Measurements from ENCODE around the gene HRAS.

The HRAS gene

GRCh38 chr11:494761-495536, 40.4 kb downstream of the HRAS start:
- TF ChIP-seq SIN3A (IDR thresholded peaks at IDR 0.05; ENCODE audit: borderline replicate concordance, insufficient read depth, low read length) (no peak), FOXP2 (optimal IDR thresholded peaks at IDR 0.05; ENCODE audit: borderline replicate concordance, extremely low read depth, extremely low read length, insufficient read depth) (peak; percentile 13)

GRCh38 chr11:492427-493226, 42.7 kb downstream of the HRAS start:
- TF ChIP-seq TAF1 (IDR thresholded peaks at IDR 0.05; ENCODE audit: borderline replicate concordance, insufficient read depth, low read length) = no peak
- no peak for TF ChIP-seq SIN3A (IDR thresholded peaks at IDR 0.05; ENCODE audit: borderline replicate concordance, insufficient read depth, low read length)

- TF ChIP-seq FOXP2 (optimal IDR thresholded peaks at IDR 0.05; ENCODE audit: borderline replicate concordance, extremely low read depth, extremely low read length, insufficient read depth) (no peak), TAF1 (IDR thresholded peaks at IDR 0.05; ENCODE audit: borderline replicate concordance, insufficient read depth, low read length) (no peak), POLR2AphosphoS5 (IDR thresholded peaks at IDR 0.05; ENCODE audit: low read depth, low read length) (no peak), SIN3A (IDR thresholded peaks at IDR 0.05; ENCODE audit: borderline replicate concordance, insufficient read depth, low read length) (no peak), REST (IDR thresholded peaks at IDR 0.05; ENCODE audit: insufficient read depth in 1 of 2, low read depth in 2 of 2, low read length in 2 of 2) (no peak)
Measured at GRCh38 chr11:491358-491757, 44.0 kb downstream of the HRAS start.

- TF ChIP-seq FOXP2 (optimal IDR thresholded peaks at IDR 0.05; ENCODE audit: borderline replicate concordance, extremely low read depth, extremely low read length, insufficient read depth) (no peak), SIN3A (IDR thresholded peaks at IDR 0.05; ENCODE audit: borderline replicate concordance, insufficient read depth, low read length) (no peak), TAF1 (IDR thresholded peaks at IDR 0.05; ENCODE audit: borderline replicate concordance, insufficient read depth, low read length) (no peak), POLR2AphosphoS5 (IDR thresholded peaks at IDR 0.05; ENCODE audit: low read depth, low read length) (no peak), REST (IDR thresholded peaks at IDR 0.05; ENCODE audit: insufficient read depth in 1 of 2, low read depth in 2 of 2, low read length in 2 of 2) (no peak)
Measured at GRCh38 chr11:490930-491260, 44.5 kb downstream of the HRAS start.

- TF ChIP-seq TAF1 (IDR thresholded peaks at IDR 0.05; ENCODE audit: borderline replicate concordance, insufficient read depth, low read length) (no peak), REST (IDR thresholded peaks at IDR 0.05; ENCODE audit: insufficient read depth in 1 of 2, low read depth in 2 of 2, low read length in 2 of 2) (no peak), SIN3A (IDR thresholded peaks at IDR 0.05; ENCODE audit: borderline replicate concordance, insufficient read depth, low read length) (no peak), POLR2AphosphoS5 (IDR thresholded peaks at IDR 0.05; ENCODE audit: low read depth, low read length) (no peak), FOXP2 (optimal IDR thresholded peaks at IDR 0.05; ENCODE audit: borderline replicate concordance, extremely low read depth, extremely low read length, insufficient read depth) (no peak)
Measured at GRCh38 chr11:490186-490929, 45.0 kb downstream of the HRAS start.
